Measurements from ENCODE around the gene SAMD7.

The SAMD7 gene

DNA sequence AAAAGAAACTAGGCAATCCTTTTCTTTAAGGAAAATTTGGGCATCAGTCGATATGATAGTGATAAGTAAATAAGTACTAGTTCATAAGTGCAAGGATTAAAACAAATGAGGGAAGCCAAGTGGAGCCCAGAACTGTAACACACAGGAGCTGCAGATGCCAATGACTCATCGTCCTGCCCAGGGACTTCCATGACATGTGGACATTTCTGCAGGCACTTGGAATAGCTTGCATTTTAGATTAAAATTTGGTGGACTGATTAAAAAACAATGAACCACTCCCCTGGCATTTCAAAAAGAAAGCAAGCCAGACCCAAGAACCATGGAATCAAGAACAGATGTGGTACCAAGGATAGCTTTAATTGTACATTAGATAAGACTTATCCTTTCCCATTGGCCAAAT, 2.9 kb downstream of the SAMD7 start:
- Histone ChIP-seq H3K4me3 (ENCODE audit: low read depth, low read length) (no peak overlapping the region), H3K27ac (ENCODE audit: extremely low read depth, low read depth, low read length) (no peak overlapping the region), H3K4me1 (ENCODE audit: control insufficient read depth, insufficient read depth, low read length) (no peaks in the 10 kb centered on the region), H3K36me3 (ENCODE audit: control insufficient read depth in 2 of 2, insufficient read depth in 1 of 2, low read length in 2 of 2) (no peaks in the 10 kb centered on the region), H3K9me3 (ENCODE audit: control insufficient read depth, insufficient read depth, low read depth, low read length) (no peaks in the 10 kb centered on the region)
- TF ChIP-seq ZNF558 (tag by site-specific recombination; IDR thresholded peaks at IDR 0.05) (0 out of 2 replicates have a peak, but pooled peaks have one; percentile 44), ZBTB17 (tag by site-specific recombination; IDR thresholded peaks at IDR 0.05) (peak; percentile 37; the same call in 1 of the 2 replicates), ZNF707 (tag by site-specific recombination; IDR thresholded peaks at IDR 0.05) (no peak), ZNF510 (tag by site-specific recombination; IDR thresholded peaks at IDR 0.05; ENCODE audit: insufficient replicate concordance) (no peak), ZNF239 (tag by site-specific recombination; IDR thresholded peaks at IDR 0.05) (no peak)
- ChIA-PET POLR2A (no interaction called here), CTCF (no interaction called here)

DNA sequence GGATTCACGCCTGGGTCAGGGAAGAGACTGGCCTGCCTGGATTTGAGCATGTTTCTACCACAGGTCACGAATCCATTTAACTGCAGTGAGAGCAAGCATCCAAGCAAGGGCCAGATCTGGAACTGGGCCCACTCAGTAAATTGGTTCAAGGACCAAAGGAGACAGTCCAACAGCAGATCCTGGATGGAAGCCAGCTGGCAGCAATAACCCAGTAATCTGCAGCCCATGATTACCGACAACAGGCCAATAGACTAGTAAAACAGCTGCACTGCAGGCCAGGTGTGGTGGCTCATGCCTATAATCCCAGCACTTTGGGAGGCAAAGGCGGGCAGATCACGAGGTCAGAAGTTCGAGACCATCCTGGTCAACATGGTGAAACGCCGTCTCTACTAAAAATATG, 11.8 kb downstream of the SAMD7 start:
- CTCF ChIA-PET, result no interaction called here
- 0 out of 2 replicates have a peak, but pooled peaks have one; percentile 21 for TF ChIP-seq GLIS2 (tag by site-specific recombination; IDR thresholded peaks at IDR 0.05)
- TF ChIP-seq ZFHX2 (tag by site-specific recombination; conservative IDR thresholded peaks at IDR 0.05), result no peak
- peak; percentile 72; the same call in 1 of the 2 replicates for TF ChIP-seq ZNF692 (tag by site-specific recombination; IDR thresholded peaks at IDR 0.05)
- peak; percentile 79 for TF ChIP-seq SP7 (tag by site-specific recombination; IDR thresholded peaks at IDR 0.05)
- TF ChIP-seq ZBTB17 (tag by site-specific recombination; IDR thresholded peaks at IDR 0.05), result peak; percentile 65
- no peak for TF ChIP-seq KLF16 (tag by site-specific recombination; IDR thresholded peaks at IDR 0.05)
- TF ChIP-seq GLIS1 (tag by site-specific recombination; IDR thresholded peaks at IDR 0.05), result peak; percentile 47

DNA sequence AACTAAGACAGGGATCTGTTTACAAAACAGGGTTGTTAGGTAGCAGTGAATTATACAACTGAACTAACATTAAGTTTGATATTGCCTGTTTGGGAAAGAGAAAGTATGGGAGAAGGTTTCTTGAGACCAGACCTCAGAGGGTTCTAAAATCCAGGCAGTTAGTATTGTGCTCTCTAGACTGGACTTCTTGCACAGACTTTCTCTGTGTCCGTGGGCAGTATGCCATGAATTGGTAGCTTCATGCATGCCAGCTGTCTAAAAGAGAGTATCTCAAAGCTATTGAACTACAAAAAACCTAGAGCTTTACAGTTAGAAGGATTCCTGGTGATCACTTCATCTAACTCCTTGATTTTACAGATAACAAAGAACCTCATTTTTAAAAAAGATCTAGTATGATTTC, 12.5 kb downstream of the SAMD7 start:
- H3K4me3 ChIP-seq (ENCODE audit: low read depth, low read length), result no peak overlapping the region
- no peaks in the 10 kb centered on the region for H3K36me3 ChIP-seq (ENCODE audit: control insufficient read depth in 2 of 2, insufficient read depth in 1 of 2, low read length in 2 of 2)
- CTCF ChIA-PET, result no interaction called here
- H3K4me1 ChIP-seq (ENCODE audit: control insufficient read depth, insufficient read depth, low read length), result no peaks in the 10 kb centered on the region
- POLR2A ChIA-PET, result no interaction called here
- H3K27ac ChIP-seq (ENCODE audit: extremely low read depth, low read depth, low read length), result no peak overlapping the region
- H3K9me3 ChIP-seq (ENCODE audit: control insufficient read depth, insufficient read depth, low read depth, low read length), result no peaks in the 10 kb centered on the region
- TF ChIP-seq ZNF394 (tag by site-specific recombination; IDR thresholded peaks at IDR 0.05; ENCODE audit: borderline replicate concordance) (no peak), ZNF155 (tag by site-specific recombination; IDR thresholded peaks at IDR 0.05) (no peak), KLF7 (tag by site-specific recombination; IDR thresholded peaks at IDR 0.05; ENCODE audit: borderline replicate concordance) (no peak), AEBP2 (tag by site-specific recombination; IDR thresholded peaks at IDR 0.05; ENCODE audit: borderline replicate concordance) (no peak), PBX3 (CRISPR knock-in tag; IDR thresholded peaks at IDR 0.05) (no peak), ZNF248 (tag by site-specific recombination; IDR thresholded peaks at IDR 0.05) (no peak), ZNF473 (tag by site-specific recombination; IDR thresholded peaks at IDR 0.05) (no peak), ZNF341 (tag by site-specific recombination; IDR thresholded peaks at IDR 0.05; ENCODE audit: low read depth) (no peak), ZNF692 (tag by site-specific recombination; IDR thresholded peaks at IDR 0.05) (no peak), ZEB2 (tag by site-specific recombination; IDR thresholded peaks at IDR 0.05) (no peak), ZNF501 (tag by site-specific recombination; IDR thresholded peaks at IDR 0.05) (no peak), ZNF184 (tag by site-specific recombination; IDR thresholded peaks at IDR 0.05) (no peak), ZNF529 (tag by site-specific recombination; IDR thresholded peaks at IDR 0.05; ENCODE audit: insufficient replicate concordance) (no peak), YY1 (tag by site-specific recombination; IDR thresholded peaks at IDR 0.05) (no peak), ZNF629 (tag by site-specific recombination; IDR thresholded peaks at IDR 0.05) (no peak), ZFP37 (tag by site-specific recombination; IDR thresholded peaks at IDR 0.05) (no peak)
- TF ChIP-seq, protein P1, sequence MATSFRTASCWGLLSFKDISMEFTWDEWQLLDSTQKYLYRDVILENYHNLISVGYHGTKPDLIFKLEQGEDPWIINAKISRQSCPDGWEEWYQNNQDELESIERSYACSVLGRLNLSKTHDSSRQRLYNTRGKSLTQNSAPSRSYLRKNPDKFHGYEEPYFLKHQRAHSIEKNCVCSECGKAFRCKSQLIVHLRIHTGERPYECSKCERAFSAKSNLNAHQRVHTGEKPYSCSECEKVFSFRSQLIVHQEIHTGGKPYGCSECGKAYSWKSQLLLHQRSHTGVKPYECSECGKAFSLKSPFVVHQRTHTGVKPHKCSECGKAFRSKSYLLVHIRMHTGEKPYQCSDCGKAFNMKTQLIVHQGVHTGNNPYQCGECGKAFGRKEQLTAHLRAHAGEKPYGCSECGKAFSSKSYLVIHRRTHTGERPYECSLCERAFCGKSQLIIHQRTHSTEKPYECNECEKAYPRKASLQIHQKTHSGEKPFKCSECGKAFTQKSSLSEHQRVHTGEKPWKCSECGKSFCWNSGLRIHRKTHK (tag by site-specific recombination; IDR thresholded peaks at IDR 0.05), result no peak

More for the DNA sequence above, 11.8 kb downstream of the SAMD7 start:
- Histone ChIP-seq H3K4me3 (ENCODE audit: low read depth, low read length) (no peak overlapping the region), H3K4me1 (ENCODE audit: control insufficient read depth, insufficient read depth, low read length) (no peaks in the 10 kb centered on the region), H3K27ac (ENCODE audit: extremely low read depth, low read depth, low read length) (no peak overlapping the region), H3K36me3 (ENCODE audit: control insufficient read depth in 2 of 2, insufficient read depth in 1 of 2, low read length in 2 of 2) (no peaks in the 10 kb centered on the region), H3K9me3 (ENCODE audit: control insufficient read depth, insufficient read depth, low read depth, low read length) (no peaks in the 10 kb centered on the region)
- POLR2A ChIA-PET, result no interaction called here

Data from HEK293 (cell line).